HEK293 (cell line): Measurements from ENCODE around the gene SRY.

Experiments used
- CTCF ChIA-PET: fragments of 350-600 bp; formaldehyde crosslinking; extraction: SDS; loops from one replicate; lab custom pipeline; 2021; ENCODE audit warnings: antibody characterized with exemption; lab: Yijun Ruan, JAX
- POLR2A ChIA-PET: fragments of 300-600 bp; formaldehyde crosslinking; extraction: SDS; loops from one replicate; lab custom pipeline; 2020; ENCODE audit warnings: antibody characterized with exemption, inconsistent platforms; lab: Yijun Ruan, JAX
- H3K27ac ChIP-seq: fragments of 200-500 bp; sonication (Bioruptor generic); 2 replicates; pipeline ENCODE4 v1.5.1; 2014; ENCODE audit warnings: low read depth, low read length, control low read depth, inconsistent platforms; ENCODE audit errors: extremely low read depth
- H3K36me3 ChIP-seq, 2 experiments: fragments of 200-500 bp in 1 of 2; sonication (Bioruptor generic) in 1 of 2; 1 replicate in 1 of 2; 2 replicates in 1 of 2; pipeline ENCODE4 v1.5.1; 2014 to 2017; ENCODE audit warnings: inconsistent platforms in 2 of 2, low read length in 2 of 2; ENCODE audit not compliant: control insufficient read depth in 2 of 2, insufficient read depth in 1 of 2
- H3K4me1 ChIP-seq: fragments of 200-500 bp; sonication (Bioruptor generic); 2 replicates; pipeline ENCODE4 v1.5.1; 2014; ENCODE audit warnings: mild to moderate bottlenecking, low read length, inconsistent platforms; ENCODE audit not compliant: control insufficient read depth, insufficient read depth
- H3K4me3 ChIP-seq: 2 replicates; pipeline ENCODE4 v1.5.1; 2011; ENCODE audit warnings: low read depth, mild to moderate bottlenecking, control low read depth, low read length, moderate library complexity
- H3K9me3 ChIP-seq: fragments of 200-500 bp; sonication (Bioruptor generic); 2 replicates; pipeline ENCODE4 v1.5.1; 2014; ENCODE audit warnings: low read depth, low read length, inconsistent platforms; ENCODE audit not compliant: control insufficient read depth, insufficient read depth
- MEIS1 ChIP-seq: sonication (generic); formaldehyde crosslinking; IDR thresholded peaks from 2 replicates; pipeline ENCODE4 v1.8.1; 2022; ENCODE audit warnings: missing genetic modification reagents, mild to moderate bottlenecking, borderline replicate concordance
- MYNN ChIP-seq: fragments of 450-650 bp; formaldehyde crosslinking; IDR thresholded peaks from 2 replicates; pipeline ENCODE4 v1.5.1; 2016; ENCODE audit warnings: missing biosample characterization, missing genetic modification characterization, borderline replicate concordance
- WT1 ChIP-seq: fragments of 450-650 bp; formaldehyde crosslinking; IDR thresholded peaks from 2 replicates; pipeline ENCODE4 v1.5.1; 2016; ENCODE audit warnings: missing biosample characterization, missing genetic modification characterization
- ZNF19 ChIP-seq: fragments of 450-650 bp; formaldehyde crosslinking; IDR thresholded peaks from 2 replicates; pipeline ENCODE4; 2016; ENCODE audit warnings: missing biosample characterization, missing genetic modification characterization, low read depth
- ZNF341 ChIP-seq: fragments of 450-650 bp; formaldehyde crosslinking; IDR thresholded peaks from 2 replicates; pipeline ENCODE4; 2016; ENCODE audit warnings: low read depth, missing biosample characterization, missing genetic modification characterization
- ZNF423 ChIP-seq: fragments of 450-650 bp; formaldehyde crosslinking; IDR thresholded peaks from 2 replicates; pipeline ENCODE4 v1.5.1; 2016; ENCODE audit warnings: missing biosample characterization, missing genetic modification characterization
- ZNF600 ChIP-seq: fragments of 450-650 bp; formaldehyde crosslinking; IDR thresholded peaks from 2 replicates; pipeline ENCODE4 v1.5.1; 2016; ENCODE audit warnings: missing biosample characterization, missing genetic modification characterization
- ZNF639 ChIP-seq: fragments of 450-650 bp; formaldehyde crosslinking; IDR thresholded peaks from 2 replicates; pipeline ENCODE4 v1.5.1; 2016; ENCODE audit warnings: missing biosample characterization, missing genetic modification characterization

Gene SRY

GRCh38 chrY:2786876-2787512 lies 488 bp downstream of the SRY start:
- TF ChIP-seq ZNF639 (tag by site-specific recombination) (no peak), ZNF423 (tag by site-specific recombination) (no peak), MYNN (tag by site-specific recombination) (no peak), MEIS1 (no peak), ZNF600 (no peak), ZNF341 (tag by site-specific recombination) (no peak), ZNF19 (tag by site-specific recombination) (no peak), WT1 (tag by site-specific recombination) (no peak)
- TF ChIP-seq, all 188 proteins: peak for 0
- Histone ChIP-seq H3K9me3 (no peaks in the 10 kb centered on the region), H3K4me1 (no peaks in the 10 kb centered on the region), H3K27ac (no peak overlapping the region), H3K4me3 (no peak overlapping the region), H3K36me3 (no peaks in the 10 kb centered on the region)
- CTCF ChIA-PET, result no interaction called here
- POLR2A ChIA-PET, result no interaction called here
